BJ (cell line): ENCODE results near the gene LY6G5B. TPM values are rescaled to one million over a fixed set of nuclear protein-coding genes. Genes with fewer than 3 reads are reported as not detected.

Experiments used
- CTCF ChIA-PET: fragments of 350-600 bp; formaldehyde crosslinking; extraction: SDS; loops from one replicate; lab custom pipeline; 2021; ENCODE audit warnings: antibody characterized with exemption, inconsistent platforms; lab: Yijun Ruan, JAX
- POLR2A ChIA-PET: fragments of 300-600 bp; sonication (Branson Sonifier 250); formaldehyde crosslinking; extraction: SDS; loops from one replicate; lab custom pipeline; 2021; ENCODE audit warnings: antibody characterized with exemption; lab: Charles Lee
- DNase-seq: peaks from one replicate; pipeline ENCODE4 v3.0.0-alpha.2; 2011; ENCODE audit warnings: low read depth
- H3K27me3 ChIP-seq: 2 replicates; pipeline ENCODE4 v1.6.0; 2011; ENCODE audit warnings: low read length; ENCODE audit not compliant: control insufficient read depth, insufficient read depth
- H3K36me3 ChIP-seq: 2 replicates; pipeline ENCODE4 v1.5.1; 2011; ENCODE audit warnings: low read length; ENCODE audit not compliant: control insufficient read depth, insufficient read depth
- H3K4me3 ChIP-seq: 2 replicates; pipeline ENCODE4 v1.5.1; 2011; ENCODE audit warnings: low read depth, mild to moderate bottlenecking, control low read depth, low read length
- CTCF ChIP-seq: IDR thresholded peaks from 2 replicates; pipeline ENCODE4 v1.5.1; 2011; ENCODE audit warnings: low read depth, mild to moderate bottlenecking, control low read depth, inconsistent platforms, low read length, moderate library complexity; ENCODE audit not compliant: insufficient read depth
- polyA plus RNA-seq: library from polyadenylated mRNA; depleted of rRNA; stranded (reverse); fragments of >200 nt; gene quantifications from 2 replicates; pipeline ENCODE4 v1.2.3, GENCODE V29; 2011

LY6G5B gene
- polyA plus RNA-seq, 1 experiment: 10.8 TPM

DNA sequence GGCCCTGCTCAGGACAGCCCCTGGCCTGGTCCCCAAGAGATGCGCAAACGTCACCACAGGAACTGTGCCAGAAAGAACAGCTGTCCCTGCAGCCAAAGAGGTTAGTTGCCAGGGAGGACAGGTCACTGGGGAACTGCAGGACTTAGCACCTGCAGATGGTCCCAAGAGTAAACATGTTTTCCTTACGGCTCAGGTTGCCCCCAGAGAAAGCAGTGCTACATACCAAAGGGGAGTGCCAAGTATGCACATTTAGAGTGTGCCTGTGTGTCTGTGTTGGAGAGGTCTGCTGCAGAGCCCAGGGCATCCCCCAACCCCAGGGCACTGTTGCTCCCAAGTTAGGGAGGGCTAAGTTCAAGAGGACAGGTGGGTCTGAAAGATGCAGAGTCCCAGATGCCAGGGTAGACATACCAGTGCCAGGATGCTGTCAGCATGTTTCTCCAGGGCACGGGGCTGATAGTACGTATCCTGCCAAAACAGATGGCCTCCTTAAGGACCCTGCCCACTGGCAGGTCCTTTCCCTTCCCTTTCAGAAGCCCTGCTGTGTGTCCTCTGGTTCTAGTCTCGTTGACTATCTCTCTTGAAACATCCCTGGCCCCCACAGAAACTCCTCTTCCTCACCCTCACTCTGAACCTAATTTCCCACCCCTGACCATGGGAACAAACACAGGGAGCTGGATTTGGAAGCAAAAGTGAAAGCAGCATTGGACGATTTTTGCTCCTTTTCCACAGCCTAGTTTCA lies 32.1 kb downstream of the LY6G5B start:
- ChIA-PET POLR2A (interaction anchor here (0.7 kb wide), 1 partner anchor 61 kb away, joined by 4 read pairs; no protein-coding TSS in a partner anchor), CTCF (interaction anchor here (1.1 to 1.9 kb wide), 2 partner anchors 12 to 188 kb away, joined by 3 to 4 read pairs; no protein-coding TSS in a partner anchor)
- DNase-seq: no peak
- Histone ChIP-seq H3K36me3 (peaks cover 1% of the 10 kb centered on the region; the same call in 1 of the 2 replicates), H3K4me3 (peak overlapping the region; percentile 62), H3K27me3 (no peaks in the 10 kb centered on the region)
- TF ChIP-seq CTCF: no peak

GRCh38 chr6:31702405-31702818 lies 32.6 kb downstream of the LY6G5B start:
- ChIA-PET POLR2A (interaction anchor here (0.7 kb wide), 1 partner anchor 62 kb away, joined by 4 read pairs; no protein-coding TSS in a partner anchor), CTCF (interaction anchor here (1.1 to 1.9 kb wide), 2 partner anchors 13 to 187 kb away, joined by 3 to 4 read pairs; no protein-coding TSS in a partner anchor)
- peaks cover 1% of the 10 kb centered on the region; the same call in 1 of the 2 replicates for H3K36me3 ChIP-seq
- no peaks in the 10 kb centered on the region for H3K27me3 ChIP-seq
- H3K4me3 ChIP-seq: peak overlapping the region; percentile 62
- no peak for TF ChIP-seq CTCF
- no peak for DNase-seq

GRCh38 chr6:31702819-31703716 lies 33.3 kb downstream of the LY6G5B start, which contains the start of gene ABHD16A:
Gene ABHD16A, minus strand, starts transcription at chr6:31703324. Its CDS starts 43 bp downstream, at chr6:31703281.
- Histone ChIP-seq H3K4me3 (peak within 1 kb of the TSS; percentile 62), H3K27me3 (no peaks in the 10 kb centered on the region), H3K36me3 (peaks cover 1% of the 10 kb centered on the region; the same call in 1 of the 2 replicates)
- DNase-seq: peak; percentile 93
- TF ChIP-seq CTCF: peak; percentile 6; the same call in 1 of the 2 replicates
- POLR2A ChIA-PET: interaction anchor here (0.7 kb wide), 1 partner anchor 62 kb away, joined by 4 read pairs; no protein-coding TSS in a partner anchor
- CTCF ChIA-PET: interaction anchor here (0.5 to 1.9 kb wide), 6 partner anchors 8 to 186 kb away, joined by 3 to 4 read pairs (median 3); partner anchors contain the start of gene LY6G5C

GRCh38 chr6:31705931-31706330 lies 36.2 kb downstream of the LY6G5B start:
- CTCF ChIA-PET: interaction anchor here (1.2 kb wide), 1 partner anchor 67 kb away, joined by 3 read pairs; no protein-coding TSS in a partner anchor
- no peak for DNase-seq
- Histone ChIP-seq H3K4me3 (no peak overlapping the region), H3K27me3 (no peaks in the 10 kb centered on the region), H3K36me3 (no peaks in the 10 kb centered on the region)
- POLR2A ChIA-PET: no interaction called here
- no peak for TF ChIP-seq CTCF
